WTC11 (cell line): Measurements from ENCODE around the gene POLH. TPM values are rescaled to one million over a fixed set of nuclear protein-coding genes. Genes with fewer than 3 reads are reported as not detected.

ENCODE experiments used
- ATAC-seq: fragments of 200-7000 bp; cut with Tn5 transposase; 2 replicates; pipeline ENCODE4 v1.10.0; 2021; ENCODE audit warnings: mild to moderate bottlenecking, moderate library complexity
- CTCF ChIA-PET: fragments of 300-600 bp; sonication (Branson Sonifier 250); formaldehyde crosslinking; loops from one replicate; lab custom pipeline; 2021; ENCODE audit warnings: antibody characterized with exemption; lab: Charles Lee
- POLR2A ChIA-PET: fragments of 350-600 bp; sonication (Branson Sonifier 250); formaldehyde crosslinking; loops from one replicate; lab custom pipeline; 2021; ENCODE audit warnings: antibody characterized with exemption; lab: Charles Lee
- DNase-seq: peaks from one replicate; pipeline ENCODE4 v3.0.0; 2021; ENCODE audit warnings: low spot score
- H3K27ac Mint-ChIP-seq: 2 replicates; pipeline ENCODE4 v1.8.0; 2021; ENCODE audit warnings: mixed read lengths
- H3K27me3 Mint-ChIP-seq: 2 replicates; pipeline ENCODE4 v1.8.0; 2021; ENCODE audit warnings: low read depth, mild to moderate bottlenecking, moderate library complexity, mixed read lengths
- H3K36me3 Mint-ChIP-seq: 2 replicates; pipeline ENCODE4 v1.8.0; 2021; ENCODE audit warnings: mixed read lengths
- H3K4me1 Mint-ChIP-seq: 2 replicates; pipeline ENCODE4 v1.8.0; 2022; ENCODE audit warnings: mixed read lengths
- H3K4me3 Mint-ChIP-seq: 2 replicates; pipeline ENCODE4 v1.8.0; 2021; ENCODE audit warnings: mild to moderate bottlenecking, moderate library complexity, mixed read lengths
- H3K9me3 Mint-ChIP-seq: 2 replicates; pipeline ENCODE4 v1.8.0; 2021; ENCODE audit warnings: mixed read lengths
- CREB1 ChIP-seq: sonication (generic); formaldehyde crosslinking; IDR thresholded peaks from 2 replicates; pipeline ENCODE4 v1.8.0; 2023; ENCODE audit warnings: mild to moderate bottlenecking, missing genetic modification reagents
- ESRRA ChIP-seq: sonication (generic); formaldehyde crosslinking; IDR thresholded peaks from 2 replicates; pipeline ENCODE4 v1.8.1; 2022; ENCODE audit warnings: mild to moderate bottlenecking, missing genetic modification reagents, borderline replicate concordance
- FOXP1 ChIP-seq: sonication (generic); formaldehyde crosslinking; IDR thresholded peaks from 2 replicates; pipeline ENCODE4 v1.8.0; 2022; ENCODE audit warnings: missing genetic modification reagents, mild to moderate bottlenecking, moderate library complexity, borderline replicate concordance
- HMGXB4 ChIP-seq: sonication (generic); formaldehyde crosslinking; IDR thresholded peaks from 2 replicates; pipeline ENCODE4 v1.8.1; 2023; ENCODE audit warnings: mild to moderate bottlenecking, moderate library complexity, missing genetic modification reagents
- IRF1 ChIP-seq: sonication (generic); formaldehyde crosslinking; IDR thresholded peaks from 2 replicates; pipeline ENCODE4 v1.8.0; 2023; ENCODE audit warnings: missing genetic modification reagents
- MAX ChIP-seq: sonication (generic); formaldehyde crosslinking; IDR thresholded peaks from 2 replicates; pipeline ENCODE4 v1.8.0; 2022; ENCODE audit warnings: mild to moderate bottlenecking, missing genetic modification reagents
- SMAD4 ChIP-seq: sonication (generic); formaldehyde crosslinking; IDR thresholded peaks from 2 replicates; pipeline ENCODE4 v1.8.0; 2022; ENCODE audit warnings: mild to moderate bottlenecking, missing genetic modification reagents
- STAT6 ChIP-seq: sonication (generic); formaldehyde crosslinking; conservative IDR thresholded peaks from 2 replicates; pipeline ENCODE4 v1.8.1; 2023; ENCODE audit warnings: mild to moderate bottlenecking, low read depth, missing genetic modification reagents, moderate library complexity
- ZNF121 ChIP-seq: sonication (generic); formaldehyde crosslinking; IDR thresholded peaks from 2 replicates; pipeline ENCODE4 v1.8.0; 2023; ENCODE audit warnings: missing genetic modification reagents
- ZNF219 ChIP-seq: sonication (generic); formaldehyde crosslinking; IDR thresholded peaks from 2 replicates; pipeline ENCODE4 v1.8.0; 2023; ENCODE audit warnings: missing genetic modification reagents, mild to moderate bottlenecking, borderline replicate concordance
- ZNF232 ChIP-seq: sonication (generic); formaldehyde crosslinking; IDR thresholded peaks from 2 replicates; pipeline ENCODE4 v1.8.0; 2022; ENCODE audit warnings: mild to moderate bottlenecking, missing genetic modification reagents
- ZNF281 ChIP-seq: sonication (generic); formaldehyde crosslinking; IDR thresholded peaks from 2 replicates; pipeline ENCODE4 v1.8.0; 2023; ENCODE audit warnings: mild to moderate bottlenecking, missing genetic modification reagents
- ZNF512 ChIP-seq: sonication (generic); formaldehyde crosslinking; IDR thresholded peaks from 2 replicates; pipeline ENCODE4 v1.8.1; 2022; ENCODE audit warnings: missing genetic modification reagents, borderline replicate concordance
- total RNA-seq: library from RNA; stranded (reverse); gene quantifications from 3 replicates; pipeline ENCODE4 v1.2.3, GENCODE V29; 2021

The POLH gene
- total RNA-seq, 1 experiment from 2014 or later, result 28.0 TPM

GRCh38 chr6:43613721-43614395 lies 37.9 kb downstream of the POLH start (continued):
- no peak for TF ChIP-seq ZNF281 (CRISPR knock-in tag)

- Mint-ChIP-seq H3K9me3 (no peaks in the 10 kb centered on the region), H3K36me3 (peaks cover 23% of the 10 kb centered on the region), H3K27me3 (no peaks in the 10 kb centered on the region), H3K4me1 (no peaks in the 10 kb centered on the region), H3K4me3 (no peak overlapping the region), H3K27ac (no peak overlapping the region)
- POLR2A ChIA-PET, result interaction anchor here (0.6 kb wide), 1 partner anchor 26 kb away, joined by 3 read pairs; no protein-coding TSS in a partner anchor
- CTCF ChIA-PET, result interaction anchor here (1.4 kb wide), 1 partner anchor 53 kb away, joined by 4 read pairs; no protein-coding TSS in a partner anchor
- no peak for TF ChIP-seq ZNF232 (CRISPR knock-in tag)
- DNase-seq (no peak), ATAC-seq (no peak)
Measured at GRCh38 chr6:43614396-43614730, 38.4 kb downstream of the POLH start.

- DNase-seq (no peak), ATAC-seq (no peak)
- no peak overlapping the region for H3K27ac Mint-ChIP-seq
- no peaks in the 10 kb centered on the region for H3K4me1 Mint-ChIP-seq
- TF ChIP-seq MAX (CRISPR knock-in tag) (no peak), IRF1 (CRISPR knock-in tag) (no peak)
- H3K4me3 Mint-ChIP-seq, result no peak overlapping the region
- no peaks in the 10 kb centered on the region for H3K9me3 Mint-ChIP-seq
- ChIA-PET POLR2A (interaction anchor here (0.7 kb wide), 1 partner anchor 37 kb away, joined by 3 read pairs; no protein-coding TSS in a partner anchor), CTCF (interaction anchor here (1.0 to 3.9 kb wide), 3 partner anchors 9 to 50 kb away, joined by 3 to 14 read pairs (median 5); no protein-coding TSS in a partner anchor)
- no peaks in the 10 kb centered on the region for H3K27me3 Mint-ChIP-seq
- H3K36me3 Mint-ChIP-seq, result peaks cover 28% of the 10 kb centered on the region
Measured at GRCh38 chr6:43616725-43617472, 40.9 kb downstream of the POLH start.

GRCh38 chr6:43621078-43621835 lies 45.3 kb downstream of the POLH start:
- ATAC-seq, result no peak
- Mint-ChIP-seq H3K9me3 (no peaks in the 10 kb centered on the region), H3K4me1 (no peaks in the 10 kb centered on the region), H3K27ac (no peak overlapping the region), H3K27me3 (no peaks in the 10 kb centered on the region), H3K4me3 (no peak overlapping the region), H3K36me3 (peaks cover 52% of the 10 kb centered on the region)
- ChIA-PET POLR2A (no interaction called here), CTCF (no interaction called here)
- no peak for TF ChIP-seq HMGXB4 (CRISPR knock-in tag)
- TF ChIP-seq ZNF219 (CRISPR knock-in tag), result no peak
- DNase-seq, result no peak

- no peak for DNase-seq
- ChIA-PET CTCF (no interaction called here), POLR2A (no interaction called here)
- Mint-ChIP-seq H3K4me3 (no peak overlapping the region), H3K27me3 (no peaks in the 10 kb centered on the region), H3K36me3 (peaks cover 57% of the 10 kb centered on the region), H3K4me1 (no peaks in the 10 kb centered on the region), H3K27ac (no peak overlapping the region), H3K9me3 (no peaks in the 10 kb centered on the region)
- ATAC-seq, result no peak
- no peak for TF ChIP-seq STAT6 (CRISPR knock-in tag)
- TF ChIP-seq ZNF219 (CRISPR knock-in tag), result no peak
- no peak for TF ChIP-seq ESRRA
- TF ChIP-seq CREB1 (CRISPR knock-in tag), result no peak
- no peak for TF ChIP-seq ZNF512
- no peak for TF ChIP-seq FOXP1
- TF ChIP-seq SMAD4, result no peak
- no peak for TF ChIP-seq ZNF121 (CRISPR knock-in tag)
Measured at GRCh38 chr6:43621836-43622180, 45.8 kb downstream of the POLH start.
